Amniotic stem cell (primary cell): ENCODE results near the gene DAZAP1.
"Not testable (repeated sequence)": the region's sequence is repeated elsewhere in the genome, so short reads cannot be mapped to it uniquely, and the experiment has no call there.

Experiments used
- DNase-seq: peaks from one replicate; lab custom pipeline; 2025; lab: John Stamatoyannopoulos, UW

Gene DAZAP1

GRCh38 chr19:1411255-1412191, 4.1 kb downstream of the DAZAP1 start:
- DNase-seq: no peak

GRCh38 chr19:1412323-1412923, 5.0 kb downstream of the DAZAP1 start:
- DNase-seq: no peak

GRCh38 chr19:1412995-1413800, 5.8 kb downstream of the DAZAP1 start:
- no peak for DNase-seq

- no peak for DNase-seq
These were observed 8.8 kb downstream of the DAZAP1 start for GRCh38 chr19:1416014-1416841.

GRCh38 chr19:1417145-1417544, 9.8 kb downstream of the DAZAP1 start:
- DNase-seq: no peak

GRCh38 chr19:1417681-1418495, 10.5 kb downstream of the DAZAP1 start:
- DNase-seq: no peak

- DNase-seq: no peak
These were observed 11.1 kb downstream of the DAZAP1 start for GRCh38 chr19:1418496-1418775.

GRCh38 chr19:1418951-1419738, 11.8 kb downstream of the DAZAP1 start:
- DNase-seq: no peak

GRCh38 chr19:1420085-1420484, 12.7 kb downstream of the DAZAP1 start:
- DNase-seq: not testable (repeated sequence)

- no peak for DNase-seq
These were observed 13.2 kb downstream of the DAZAP1 start for GRCh38 chr19:1420590-1420989.

- DNase-seq: no peak
These were observed 14.0 kb downstream of the DAZAP1 start for GRCh38 chr19:1421218-1421957.

GRCh38 chr19:1421958-1422305, 14.5 kb downstream of the DAZAP1 start:
- DNase-seq: no peak

GRCh38 chr19:1422360-1422759, 15.0 kb downstream of the DAZAP1 start:
- no peak for DNase-seq

- no peak for DNase-seq
These were observed 15.6 kb downstream of the DAZAP1 start for GRCh38 chr19:1422943-1423342.

- no peak for DNase-seq
These were observed 16.2 kb downstream of the DAZAP1 start for GRCh38 chr19:1423436-1424191.

GRCh38 chr19:1424192-1424955, 17.0 kb downstream of the DAZAP1 start:
- no peak for DNase-seq

- DNase-seq: no peak
These were observed 17.9 kb downstream of the DAZAP1 start for GRCh38 chr19:1425102-1425837.
